Adrenal gland (tissue), 5 donors: Measurements from ENCODE around the gene OR52E8.

Source experiments
- CTCF ChIP-seq, 6 experiments: fragments of 450-650 bp in 4 of 6; fragments of 200-600 bp in 2 of 6; sonication (generic) in 1 of 6; IDR thresholded peaks; 1 replicate in 5 of 6; 2 replicates in 1 of 6; pipeline versions ENCODE4 v1.5.1 to v1.8.0; 2016 to 2021; ENCODE audit warnings: antibody characterized with exemption in 6 of 6, mild to moderate bottlenecking in 2 of 6, moderate library complexity in 1 of 6
- POLR2A ChIP-seq, 2 donors: fragments of 450-650 bp; IDR thresholded peaks; one replicate each; pipeline ENCODE4 v1.6.1; 2017; ENCODE audit warnings: antibody characterized with exemption in 2 of 2, mild to moderate bottlenecking in 2 of 2, moderate library complexity in 1 of 2
- donor health status: DM: no; HTN: no; CAD: no.

- TF ChIP-seq POLR2A (IDR thresholded peaks at IDR 0.05), result no peak
- no peak for TF ChIP-seq CTCF (IDR thresholded peaks at IDR 0.05)
Measured at GRCh38 chr11:5846701-5847100, 10.8 kb downstream of the OR52E8 start.
